GM21619 (cell line): Measurements from ENCODE around the gene CDK5.
"Not testable (repeated sequence)": the region's sequence is repeated elsewhere in the genome, so short reads cannot be mapped to it uniquely, and the experiment has no call there.

ENCODE experiments used
- ATAC-seq: cut with Tn5 transposase; IDR thresholded peaks from one replicate; pipeline ENCODE4 v1.9.1; 2021; ENCODE audit not compliant: unreplicated experiment

CDK5 gene

GRCh38 chr7:151017370-151017952 is 40.2 kb downstream of the CDK5 start:
- no peak for ATAC-seq

DNA sequence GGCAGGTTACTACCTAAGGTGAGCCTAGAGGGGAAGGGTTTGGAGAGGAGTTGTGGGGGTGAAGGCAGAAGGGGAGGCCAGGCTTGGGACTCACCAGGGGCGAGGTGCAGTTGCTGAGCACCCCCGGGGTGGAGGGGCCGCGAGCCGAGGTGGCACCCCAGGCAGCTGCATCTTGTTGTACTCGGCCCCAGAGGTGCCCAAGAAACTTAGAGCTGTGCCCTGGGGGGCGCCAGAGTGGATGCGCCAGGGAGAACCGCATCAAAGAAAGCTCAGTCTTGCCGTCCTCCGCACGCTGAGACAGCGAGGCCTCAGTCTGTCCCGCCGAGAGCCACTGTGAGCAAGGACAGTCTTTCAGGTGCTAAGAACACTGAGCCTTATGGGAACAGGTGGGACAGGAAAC is 40.8 kb downstream of the CDK5 start:
- no peak for ATAC-seq

GRCh38 chr7:151016505-151016904 is 41.2 kb downstream of the CDK5 start:
- ATAC-seq = no peak

DNA sequence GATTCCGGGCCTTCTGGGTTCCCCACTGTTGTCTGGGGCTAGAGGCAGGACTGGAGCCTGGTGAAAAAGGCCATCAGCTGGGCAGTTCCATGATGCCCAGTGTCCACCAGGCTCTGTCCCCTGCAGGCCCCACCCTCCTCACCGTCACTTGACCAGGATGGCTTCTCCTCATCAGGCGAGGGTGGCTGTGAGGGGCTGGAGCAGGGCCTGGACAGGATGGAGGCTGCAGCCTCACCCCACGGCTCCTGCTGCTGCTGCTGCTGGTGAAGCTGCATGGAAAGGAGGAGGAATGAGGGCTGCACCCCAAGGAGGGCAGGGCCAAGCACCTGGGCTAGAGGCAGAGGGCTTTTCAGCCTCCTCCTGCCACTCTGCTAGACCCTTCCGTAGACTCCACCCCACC is 41.7 kb downstream of the CDK5 start:
- no peak for ATAC-seq

DNA sequence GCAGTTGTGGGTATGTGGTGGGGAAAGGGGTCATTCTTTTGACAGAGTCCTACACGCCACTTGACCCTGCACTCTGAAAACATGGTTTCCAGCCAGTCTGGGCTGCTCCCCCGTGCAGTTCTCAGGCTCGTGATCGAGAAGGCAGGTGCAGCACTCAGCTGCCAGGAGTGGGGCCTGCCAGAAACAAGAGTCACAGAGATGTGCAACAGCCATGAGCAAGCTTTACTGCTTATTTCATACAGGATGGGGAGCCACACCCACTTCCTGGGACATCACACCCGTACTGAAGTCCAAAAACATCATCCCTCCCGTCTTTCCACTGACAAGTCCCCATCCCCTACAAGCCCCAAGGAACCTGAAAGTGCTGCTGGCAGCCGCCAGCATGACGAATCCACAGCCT is 42.7 kb downstream of the CDK5 start:
- no peak for ATAC-seq

- ATAC-seq = no peak
These were observed 43.8 kb downstream of the CDK5 start for GRCh38 chr7:151013733-151014497.

GRCh38 chr7:151013356-151013732 is 44.4 kb downstream of the CDK5 start:
- ATAC-seq = no peak

DNA sequence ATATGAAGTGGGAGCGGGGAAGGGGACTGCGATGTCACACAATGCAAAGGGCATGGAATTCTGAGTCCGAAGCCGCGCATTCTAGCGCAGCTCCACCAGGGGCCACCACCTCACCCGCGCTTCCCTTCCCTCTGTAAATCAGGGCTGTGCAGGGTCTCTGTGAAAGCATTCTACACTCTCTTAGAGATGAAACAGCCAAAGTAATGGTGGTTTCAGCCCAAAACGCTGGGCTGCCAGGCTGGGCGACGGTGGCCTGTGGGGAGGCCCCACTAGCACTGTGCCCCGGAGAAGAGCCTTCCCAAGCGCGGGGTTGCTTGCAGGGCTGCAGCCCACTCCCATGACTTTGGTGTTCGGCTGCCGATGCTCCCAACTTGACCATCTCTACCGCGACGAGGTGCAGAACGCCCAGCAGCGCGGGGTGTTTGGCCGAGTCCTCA is 44.8 kb downstream of the CDK5 start:
- no peak for ATAC-seq

DNA sequence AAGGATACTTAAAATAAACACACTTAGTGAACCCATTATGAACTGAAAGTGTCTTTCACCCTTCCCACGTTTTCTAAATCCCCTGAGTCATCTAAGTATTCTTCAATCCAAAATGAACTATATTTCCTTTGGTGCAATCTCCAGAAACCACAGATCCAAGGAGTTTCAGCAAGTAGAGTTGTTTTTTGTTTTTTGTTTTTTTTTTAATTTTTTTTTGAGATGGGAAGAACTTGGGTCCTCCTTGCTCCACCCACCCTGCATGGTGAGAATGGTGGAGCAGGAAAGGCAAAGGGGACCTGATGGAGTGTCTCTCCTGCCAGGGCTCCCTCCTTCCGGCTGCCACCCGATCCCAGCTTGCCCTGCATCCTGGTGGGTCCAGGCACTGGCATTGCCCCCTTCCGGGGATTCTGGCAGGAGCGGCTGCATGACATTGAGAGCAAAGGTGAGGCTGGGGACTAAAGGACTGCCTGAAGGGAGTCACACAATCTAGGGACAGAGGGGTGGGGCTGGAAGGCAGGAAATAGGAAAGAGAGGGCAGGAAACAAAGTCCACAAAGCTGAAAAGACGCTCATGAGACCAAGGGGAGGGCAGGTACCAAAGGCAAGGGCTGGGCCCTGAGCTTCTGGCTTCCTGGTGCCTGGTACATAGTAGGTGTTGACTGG is 45.5 kb downstream of the CDK5 start:
- no peak for ATAC-seq

DNA sequence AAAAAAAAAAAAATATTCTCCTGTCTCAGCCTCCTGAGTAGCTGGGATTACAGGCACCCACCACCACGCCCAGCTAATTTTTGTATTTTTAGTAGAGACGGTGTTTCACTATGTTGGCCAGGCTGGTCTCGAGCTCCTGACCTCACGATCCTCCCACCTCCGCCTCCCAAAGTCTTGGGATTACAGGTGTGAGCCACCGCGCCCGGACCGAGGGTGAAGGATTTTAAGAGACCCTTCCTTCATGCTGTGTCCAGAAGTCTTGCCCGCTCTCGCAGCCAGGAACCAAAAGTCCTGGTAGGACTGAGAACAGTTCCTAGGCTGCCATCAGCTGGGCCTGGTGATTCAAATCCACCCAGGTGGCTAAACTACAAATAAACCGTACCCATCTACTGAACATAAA is 46.1 kb downstream of the CDK5 start:
- ATAC-seq = not testable (repeated sequence)

DNA sequence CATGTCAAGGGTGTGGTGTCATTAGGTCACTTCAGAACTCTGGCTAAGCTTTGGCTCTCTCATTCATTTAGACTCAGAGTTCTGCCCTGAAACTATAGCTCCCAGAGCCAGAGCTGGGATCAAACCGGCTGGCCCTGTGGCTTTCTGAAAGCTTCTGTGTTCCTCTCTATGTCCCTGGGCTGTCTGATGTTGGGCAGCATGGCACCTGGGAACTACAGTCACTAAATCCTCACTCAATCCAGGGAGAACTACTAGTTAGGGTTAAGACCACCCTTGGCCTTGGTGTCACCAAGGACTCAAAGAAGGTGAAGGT is 46.6 kb downstream of the CDK5 start:
- no peak for ATAC-seq

DNA sequence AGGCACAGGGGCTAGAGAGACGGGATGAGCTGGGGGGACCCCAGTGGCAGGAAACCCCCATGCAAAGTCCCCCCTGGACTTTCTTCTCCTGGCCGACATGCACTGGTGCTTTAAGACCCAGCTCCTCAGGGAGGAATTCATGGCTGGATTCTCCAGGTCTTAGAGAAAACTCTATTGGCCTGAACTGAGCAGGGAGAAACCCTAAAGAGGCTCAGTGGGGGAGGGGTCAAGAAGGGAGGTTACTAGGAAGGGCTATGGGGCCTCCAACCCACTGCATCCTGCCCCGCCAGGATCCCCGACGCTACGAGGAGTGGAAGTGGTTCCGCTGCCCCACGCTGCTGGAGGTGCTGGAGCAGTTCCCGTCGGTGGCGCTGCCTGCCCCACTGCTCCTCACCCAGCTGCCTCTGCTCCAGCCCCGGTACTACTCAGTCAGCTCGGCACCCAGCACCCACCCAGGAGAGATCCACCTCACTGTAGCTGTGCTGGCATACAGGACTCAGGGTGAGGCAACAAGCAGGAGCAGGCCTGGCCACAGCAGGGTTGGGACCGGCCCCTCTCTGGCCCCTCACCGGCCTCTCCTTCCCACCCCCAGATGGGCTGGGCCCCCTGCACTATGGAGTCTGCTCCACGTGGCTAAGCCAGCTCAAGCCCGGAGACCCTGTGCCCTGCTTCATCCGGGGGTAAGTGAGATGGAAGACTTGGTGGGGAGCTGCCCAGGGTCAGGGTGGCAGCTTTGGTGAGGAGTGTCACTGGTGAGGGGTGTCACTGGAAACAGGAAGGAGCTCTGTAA is 47.2 kb downstream of the CDK5 start:
- no peak for ATAC-seq

- no peak for ATAC-seq
These were observed 47.7 kb downstream of the CDK5 start for GRCh38 chr7:151010037-151010306.

- no peak for ATAC-seq
These were observed 48.2 kb downstream of the CDK5 start for GRCh38 chr7:151009327-151010036.

- peak; percentile 65 for ATAC-seq
These were observed 49.0 kb downstream of the CDK5 start for GRCh38 chr7:151008511-151009323.

- ATAC-seq = no peak
These were observed 49.6 kb downstream of the CDK5 start for GRCh38 chr7:151008143-151008510.

DNA sequence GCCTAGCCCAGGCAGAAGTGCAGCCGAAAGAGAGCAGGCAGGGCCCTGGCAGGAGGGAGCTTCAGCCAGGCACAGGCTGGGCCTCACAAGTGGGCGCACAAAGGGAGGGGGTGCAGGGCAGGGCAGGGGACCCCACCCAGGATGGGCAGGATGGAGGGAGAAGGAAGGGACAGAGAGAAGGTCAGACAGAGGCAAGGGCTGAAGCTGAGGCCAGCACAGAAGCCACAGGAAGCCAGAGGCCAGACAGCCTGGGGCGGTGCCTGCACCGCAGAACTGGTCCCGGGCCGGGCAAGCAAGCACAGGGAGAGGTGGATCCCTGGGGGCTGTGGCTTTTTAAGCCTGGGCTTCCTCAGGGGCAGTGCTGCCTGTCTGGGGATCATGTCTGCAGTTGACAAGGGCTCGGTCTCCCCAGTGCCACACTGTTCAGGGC is 50.2 kb downstream of the CDK5 start:
- ATAC-seq = no peak

DNA sequence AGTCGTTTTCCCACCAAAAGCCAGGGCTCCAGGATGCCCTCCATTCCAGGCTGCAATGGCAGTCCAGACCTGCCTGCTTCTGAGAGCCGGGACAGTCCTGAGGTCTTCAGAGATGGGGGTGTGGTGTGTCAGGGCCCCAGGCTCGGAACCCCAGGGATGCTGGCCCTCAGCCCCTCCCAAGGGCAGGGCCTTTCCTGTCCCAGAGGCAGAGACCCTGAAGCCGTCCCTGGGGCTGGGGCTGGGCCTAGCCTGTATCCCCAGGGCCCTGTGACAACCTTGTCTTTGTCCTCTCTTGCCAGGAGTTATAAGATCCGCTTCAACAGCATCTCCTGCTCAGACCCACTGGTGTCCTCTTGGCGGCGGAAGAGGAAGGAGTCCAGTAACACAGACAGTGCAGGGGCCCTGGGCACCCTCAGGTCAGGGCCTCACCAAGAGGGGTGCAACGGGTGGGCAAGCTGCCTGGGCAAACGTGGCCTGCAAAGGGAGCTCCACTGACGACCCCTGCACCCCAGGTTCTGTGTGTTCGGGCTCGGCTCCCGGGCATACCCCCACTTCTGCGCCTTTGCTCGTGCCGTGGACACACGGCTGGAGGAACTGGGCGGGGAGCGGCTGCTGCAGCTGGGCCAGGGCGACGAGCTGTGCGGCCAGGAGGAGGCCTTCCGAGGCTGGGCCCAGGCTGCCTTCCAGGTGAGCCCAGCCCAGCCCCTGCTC is 51.0 kb downstream of the CDK5 start:
- ATAC-seq = no peak

GRCh38 chr7:151005566-151005965 is 52.1 kb downstream of the CDK5 start:
- no peak for ATAC-seq
